C4-2B (cell line): ENCODE measurements around the gene ABCA5.

Source experiments
- CTCF ChIP-seq: fragments of 450-650 bp; conservative IDR thresholded peaks from 2 replicates; pipeline ENCODE4 v1.5.1; 2017; ENCODE audit warnings: mild to moderate bottlenecking
- ZFX ChIP-seq: fragments of 450-650 bp; IDR thresholded peaks from 2 replicates; pipeline ENCODE4 v1.6.1; 2017

GRCh38 chr17:69208640-69209039 is 118.3 kb downstream of the ABCA5 start:
- TF ChIP-seq CTCF, result no peak
- TF ChIP-seq ZFX, result no peak
